Pancreas (tissue), 10 donors: ENCODE measurements around the gene ARHGAP10. TPM values are rescaled to one million over a fixed set of nuclear protein-coding genes. Genes with fewer than 3 reads are reported as not detected.

Experiments
- ATAC-seq, 4 donors: fragments of 200-7000 bp; cut with Tn5 transposase; one replicate each; pipeline versions ENCODE4 v1.8.0 to v1.9.1; 2020; ENCODE audit warnings: mild to moderate bottlenecking in 4 of 4, moderate library complexity in 4 of 4
- DNase-seq, 6 donors: peaks; one replicate each; pipeline ENCODE4 v3.0.0-alpha.2; 2020
- FAIRE-seq: peaks from 2 replicates; lab custom pipeline; 2012; peaks lifted over from hg19 to GRCh38; lab: Jason Lieb, UNC
- H3K27ac ChIP-seq, 4 donors: fragments of 200-600 bp; sonication (generic); 1 replicate in 3 of 4; 2 replicates in 1 of 4; pipeline versions ENCODE4 v1.5.0 to v1.8.0; 2020
- H3K27me3 ChIP-seq, 4 donors: fragments of 200-600 bp; one replicate each; pipeline ENCODE4 v1.8.0; 2021
- H3K36me3 ChIP-seq, 3 donors: fragments of 200-600 bp; sonication (generic) in 1 of 3; one replicate each; pipeline versions ENCODE4 v1.5.0 to v1.8.0; 2020 to 2021
- H3K4me1 ChIP-seq, 3 donors: fragments of 200-600 bp; one replicate each; pipeline ENCODE4 v1.8.0; 2021
- H3K4me3 ChIP-seq, 4 donors: fragments of 200-600 bp; sonication (generic) in 2 of 4; one replicate each; pipeline versions ENCODE4 v1.5.0 to v1.8.0; 2020 to 2021
- H3K9me3 ChIP-seq, 4 donors: fragments of 200-600 bp; one replicate each; pipeline ENCODE4 v1.8.0; 2021
- WGBS, 2 donors: extraction: QIAGEN DNeasy Blood & Tissue Kit; methylation state at CpG; one replicate each; pipeline ENCODE4 v1.1.7; 2013; 5-methylcytosine and 5-hydroxymethylcytosine counted together
- intact Hi-C, 3 donors: fragments of 100-400 bp; cut with DNase I; formaldehyde crosslinking; loops; one replicate each; pipeline versions ENCODE4 v1.11.1 to v1.14.2; 2022
- polyA plus RNA-seq, 2 donors: library from polyadenylated mRNA; stranded (reverse); fragments of 200-250 nt; gene quantifications; one replicate each; pipeline ENCODE4 v1.2.3, GENCODE V29; 2013
- total RNA-seq, 6 donors: library from RNA; stranded (reverse); fragmentation: NEBNext Ultra II Directional in 4 of 6; extraction: Animal tissue kit (Norgen Biotek cat#: 25700) in 4 of 6; gene quantifications; one replicate each; pipeline versions ENCODE4 v1.2.1 to v1.2.4, GENCODE V29; 2021 to 2023
- TF ChIP-seq, protein P1 (sequence below), 4 donors: fragments of 200-600 bp; sonication (generic) in 3 of 4; IDR thresholded peaks; one replicate each; pipeline versions ENCODE4 v1.5.0 to v1.8.0; 2021; ENCODE audit warnings: antibody characterized with exemption in 4 of 4
- donor health status: healthy with polysubstance abuse.
- donor health status: DM: no; HTN: no; CAD: no; lungs with moderate emphysema.
- donor health status: DM: no; HTN: no; CAD: no.
- donor health status: control.
- donor health status: control.
- donor health status: Bipolar disorder and iron deficiency.
- donor health status: DM: yes; HTN: yes; CAD: no.
- donor health status: DM: no; HTN: no; CAD: no.
- donor health status: DM: no; HTN: no; CAD: no.
- donor health status: DM: yes; HTN: yes; CAD: no.

Gene ARHGAP10
- total and polyA plus RNA-seq, 8 donors, result 6.3 to 14.8 (median 8.7) TPM

DNA sequence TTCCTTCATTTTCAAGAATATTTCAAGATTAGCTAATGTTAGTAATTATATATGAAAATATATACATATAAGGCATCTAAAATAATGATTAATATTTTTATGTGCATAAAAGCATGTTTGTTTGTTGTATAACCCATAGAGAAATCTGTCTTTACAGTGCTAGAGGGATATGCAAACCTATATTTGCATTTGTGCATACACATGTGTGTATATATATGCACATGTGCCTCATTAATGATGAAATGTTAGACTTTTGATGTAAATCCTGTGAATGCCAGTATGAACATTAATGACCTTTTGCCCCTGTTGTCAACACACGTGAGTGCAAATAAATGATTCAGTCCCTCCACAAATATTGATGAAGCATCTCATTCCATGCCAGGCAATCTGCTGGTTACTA is 197.9 kb downstream of the ARHGAP10 start:
- no peak for FAIRE-seq
- 41 to 58% methylated on average over 1 of the region's 1 CpG for WGBS, 2 donors
- ATAC-seq, result no peak

DNA sequence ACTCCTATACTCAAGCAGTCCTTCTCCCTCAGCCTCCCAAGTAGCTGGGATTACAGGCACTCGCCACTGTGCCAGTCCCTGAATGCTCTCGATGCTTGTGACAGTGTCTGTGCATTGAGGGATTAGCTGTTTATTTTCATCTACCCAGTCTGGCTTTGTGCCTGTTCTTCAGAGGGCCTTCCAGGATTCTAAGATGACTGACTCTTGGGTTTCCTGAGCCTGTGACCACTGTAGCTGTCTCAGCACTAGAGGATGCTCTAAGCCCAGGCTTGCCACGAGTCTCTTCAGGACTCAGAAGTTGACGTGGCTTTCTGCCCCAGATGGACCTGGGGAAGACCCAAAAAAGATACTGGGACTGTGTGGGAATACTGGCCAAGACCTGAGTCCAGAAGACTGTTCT is 201.4 kb downstream of the ARHGAP10 start:
- ATAC-seq (no peak), FAIRE-seq (no peak), DNase-seq (no peak)
- H3K9me3 ChIP-seq, result no peaks in the 10 kb centered on the region
- H3K4me1 ChIP-seq, result no peaks in the 10 kb centered on the region
- H3K36me3 ChIP-seq, result no peaks in the 10 kb centered on the region
- no peak overlapping the region for H3K27ac ChIP-seq
- H3K27me3 ChIP-seq, result no peaks in the 10 kb centered on the region
- WGBS, 2 donors, result 88 to 92% methylated on average over 4 of the region's 4 CpGs
- intact Hi-C loops, result no loop called here
- TF ChIP-seq, protein P1, sequence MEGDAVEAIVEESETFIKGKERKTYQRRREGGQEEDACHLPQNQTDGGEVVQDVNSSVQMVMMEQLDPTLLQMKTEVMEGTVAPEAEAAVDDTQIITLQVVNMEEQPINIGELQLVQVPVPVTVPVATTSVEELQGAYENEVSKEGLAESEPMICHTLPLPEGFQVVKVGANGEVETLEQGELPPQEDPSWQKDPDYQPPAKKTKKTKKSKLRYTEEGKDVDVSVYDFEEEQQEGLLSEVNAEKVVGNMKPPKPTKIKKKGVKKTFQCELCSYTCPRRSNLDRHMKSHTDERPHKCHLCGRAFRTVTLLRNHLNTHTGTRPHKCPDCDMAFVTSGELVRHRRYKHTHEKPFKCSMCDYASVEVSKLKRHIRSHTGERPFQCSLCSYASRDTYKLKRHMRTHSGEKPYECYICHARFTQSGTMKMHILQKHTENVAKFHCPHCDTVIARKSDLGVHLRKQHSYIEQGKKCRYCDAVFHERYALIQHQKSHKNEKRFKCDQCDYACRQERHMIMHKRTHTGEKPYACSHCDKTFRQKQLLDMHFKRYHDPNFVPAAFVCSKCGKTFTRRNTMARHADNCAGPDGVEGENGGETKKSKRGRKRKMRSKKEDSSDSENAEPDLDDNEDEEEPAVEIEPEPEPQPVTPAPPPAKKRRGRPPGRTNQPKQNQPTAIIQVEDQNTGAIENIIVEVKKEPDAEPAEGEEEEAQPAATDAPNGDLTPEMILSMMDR (IDR thresholded peaks at IDR 0.05), result no peak
- no peak overlapping the region for H3K4me3 ChIP-seq

More for the DNA sequence above, 197.9 kb downstream of the ARHGAP10 start:
- no peaks in the 10 kb centered on the region for H3K36me3 ChIP-seq
- H3K9me3 ChIP-seq, result no peaks in the 10 kb centered on the region
- DNase-seq, result no peak
- TF ChIP-seq, protein P1 (IDR thresholded peaks at IDR 0.05), result no peak
- H3K27me3 ChIP-seq, result no peaks in the 10 kb centered on the region
- intact Hi-C loops, result no loop called here
- no peak overlapping the region for H3K4me3 ChIP-seq
- H3K27ac ChIP-seq, result no peak overlapping the region
- no peaks in the 10 kb centered on the region for H3K4me1 ChIP-seq

GRCh38 chr4:147933779-147934178 is 201.9 kb downstream of the ARHGAP10 start:
- Histone ChIP-seq H3K27me3 (no peaks in the 10 kb centered on the region), H3K4me1 (no peaks in the 10 kb centered on the region), H3K9me3 (no peaks in the 10 kb centered on the region), H3K4me3 (no peak overlapping the region), H3K27ac (no peak overlapping the region), H3K36me3 (no peaks in the 10 kb centered on the region)
- no peak for DNase-seq
- no peak for ATAC-seq
- intact Hi-C loops, result no loop called here
- TF ChIP-seq, protein P1 (IDR thresholded peaks at IDR 0.05), result no peak
- WGBS, 2 donors, result 96% methylated on average over 3 of the region's 3 CpGs
- FAIRE-seq, result no peak

DNA sequence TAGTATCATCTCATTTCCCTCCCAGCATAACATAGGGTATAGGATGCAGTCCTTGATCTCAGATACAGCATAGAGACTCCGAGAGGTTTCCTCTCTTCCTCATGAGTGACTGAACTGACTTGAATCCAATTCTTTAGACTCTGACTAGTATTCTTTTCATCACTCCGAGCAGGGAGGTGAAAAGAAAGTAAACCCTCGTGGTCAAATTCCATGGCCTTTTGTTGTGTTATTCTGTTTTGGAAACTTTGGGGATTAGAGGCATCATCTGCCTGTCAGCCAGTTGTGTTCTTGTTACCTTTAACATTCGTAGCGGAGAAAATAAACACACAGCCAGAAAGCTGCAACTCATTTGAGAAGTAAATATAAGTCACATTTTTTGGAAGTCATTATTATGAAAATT is 206.6 kb downstream of the ARHGAP10 start:
- ATAC-seq (no peak), FAIRE-seq (no peak), DNase-seq (no peak)
- Histone ChIP-seq H3K4me3 (no peak overlapping the region), H3K36me3 (no peaks in the 10 kb centered on the region), H3K9me3 (no peaks in the 10 kb centered on the region), H3K27me3 (no peaks in the 10 kb centered on the region), H3K27ac (no peak overlapping the region), H3K4me1 (no peaks in the 10 kb centered on the region)
- TF ChIP-seq, protein P1 (IDR thresholded peaks at IDR 0.05), result no peak
- WGBS, 2 donors, result 83 to 88% methylated on average over 5 of the region's 5 CpGs
- intact Hi-C loops, result no loop called here

- no peaks in the 10 kb centered on the region for H3K4me1 ChIP-seq
- TF ChIP-seq, protein P1 (IDR thresholded peaks at IDR 0.05), result no peak
- no peaks in the 10 kb centered on the region for H3K36me3 ChIP-seq
- no peak overlapping the region for H3K4me3 ChIP-seq
- DNase-seq, result no peak
- ATAC-seq, result peak; percentile 14 to 83 (median 54)
- H3K9me3 ChIP-seq, result no peaks in the 10 kb centered on the region
- no peak for FAIRE-seq
- intact Hi-C loops, result no loop called here
- no peak overlapping the region for H3K27ac ChIP-seq
- WGBS, 2 donors, result 54 to 62% methylated on average over 4 of the region's 4 CpGs
- H3K27me3 ChIP-seq, result no peaks in the 10 kb centered on the region
Measured at GRCh38 chr4:147940171-147940570, 208.3 kb downstream of the ARHGAP10 start.
